ENCODE data around the gene SMARCD3.

SMARCD3 gene

GRCh38 chr7:151247611-151248345 lies 716 bp downstream of the SMARCD3 start:
- no peak overlapping the region; the same call in 1 of the 2 replicates for H2AFZ ChIP-seq (ENCODE audit: low read depth, low read length)
- TF ChIP-seq EZH2phosphoT487 (IDR thresholded peaks at IDR 0.05; ENCODE audit: low read depth), result no peak
- TF ChIP-seq CTCF (IDR thresholded peaks at IDR 0.05; ENCODE audit: low read depth, low read length), result no peak
- H3K9ac ChIP-seq (ENCODE audit: low read length), result peak overlapping the region; percentile 36; the same call in 1 of the 2 replicates
- H4K20me1 ChIP-seq (ENCODE audit: insufficient read depth, low read length), result peaks cover 4% of the 10 kb centered on the region; the same call in 1 of the 2 replicates
- H3K9me3 ChIP-seq (ENCODE audit: insufficient read depth, low read length), result no peaks in the 10 kb centered on the region
- peak overlapping the region; percentile 73 for H3K4me3 ChIP-seq (ENCODE audit: low read length)
- no peak overlapping the region for H3K27ac ChIP-seq (ENCODE audit: low read length)
- peaks cover 28% of the 10 kb centered on the region for H3K4me1 ChIP-seq (ENCODE audit: low read length)
- H3K79me2 ChIP-seq (ENCODE audit: low read length), result no peaks in the 10 kb centered on the region
- H3K36me3 ChIP-seq (replicated peaks; ENCODE audit: low read depth, low read length), result no peaks in the 10 kb centered on the region
- H3K4me2 ChIP-seq (ENCODE audit: low read length), result peak overlapping the region; percentile 77
- peaks cover 56% of the 10 kb centered on the region for H3K27me3 ChIP-seq (ENCODE audit: low read depth, low read length)

GRCh38 chr7:151246851-151247580 lies 1.5 kb downstream of the SMARCD3 start:
- H3K4me3 ChIP-seq (ENCODE audit: low read length), result no peak overlapping the region
- no peak overlapping the region for H3K27ac ChIP-seq (ENCODE audit: low read length)
- H2AFZ ChIP-seq (ENCODE audit: low read depth, low read length), result no peak overlapping the region
- H3K9me3 ChIP-seq (ENCODE audit: insufficient read depth, low read length), result no peaks in the 10 kb centered on the region
- no peaks in the 10 kb centered on the region for H3K36me3 ChIP-seq (replicated peaks; ENCODE audit: low read depth, low read length)
- H3K27me3 ChIP-seq (ENCODE audit: low read depth, low read length), result peaks cover 49% of the 10 kb centered on the region
- H3K79me2 ChIP-seq (ENCODE audit: low read length), result no peaks in the 10 kb centered on the region
- no peak overlapping the region for H3K9ac ChIP-seq (ENCODE audit: low read length)
- H3K4me1 ChIP-seq (ENCODE audit: low read length), result peaks cover 28% of the 10 kb centered on the region
- no peak for TF ChIP-seq EZH2phosphoT487 (IDR thresholded peaks at IDR 0.05; ENCODE audit: low read depth)
- TF ChIP-seq CTCF (IDR thresholded peaks at IDR 0.05; ENCODE audit: low read depth, low read length), result no peak
- peaks cover 4% of the 10 kb centered on the region; the same call in 1 of the 2 replicates for H4K20me1 ChIP-seq (ENCODE audit: insufficient read depth, low read length)
- no peak overlapping the region for H3K4me2 ChIP-seq (ENCODE audit: low read length)

- Histone ChIP-seq H3K79me2 (ENCODE audit: low read length) (no peaks in the 10 kb centered on the region), H4K20me1 (ENCODE audit: insufficient read depth, low read length) (peaks cover 4% of the 10 kb centered on the region; the same call in 1 of the 2 replicates), H3K9me3 (ENCODE audit: insufficient read depth, low read length) (no peaks in the 10 kb centered on the region), H3K4me3 (ENCODE audit: low read length) (peak overlapping the region; percentile 78), H3K9ac (ENCODE audit: low read length) (no peak overlapping the region), H3K36me3 (replicated peaks; ENCODE audit: low read depth, low read length) (no peaks in the 10 kb centered on the region), H3K27ac (ENCODE audit: low read length) (no peak overlapping the region), H3K4me1 (ENCODE audit: low read length) (peaks cover 28% of the 10 kb centered on the region), H3K4me2 (ENCODE audit: low read length) (peak overlapping the region; percentile 98), H3K27me3 (ENCODE audit: low read depth, low read length) (peaks cover 47% of the 10 kb centered on the region), H2AFZ (ENCODE audit: low read depth, low read length) (no peak overlapping the region)
- no peak for TF ChIP-seq CTCF (IDR thresholded peaks at IDR 0.05; ENCODE audit: low read depth, low read length)
Observed at GRCh38 chr7:151246102-151246850, 2.2 kb downstream of the SMARCD3 start.

Data from OCI-LY3 (cell line).